Omental fat pad (tissue), 4 donors: Measurements from ENCODE around the gene PEAK3. TPM values are rescaled to one million over a fixed set of nuclear protein-coding genes. Genes with fewer than 3 reads are reported as not detected.
A peak's percentile ranks its signal among the peaks of the same experiment; 100 is the strongest.

Experiments used
- ATAC-seq: fragments of 150-250 bp; one replicate; pipeline ENCODE4 v1.9.1; 2016; ENCODE audit warnings: mild to moderate bottlenecking, moderate library complexity; ENCODE audit not compliant: low FRiP score
- DNase-seq: peaks from one replicate; pipeline ENCODE4 v3.0.0-alpha.2; 2019; ENCODE audit warnings: low spot score
- CTCF ChIP-seq, 3 donors: fragments of 450-650 bp; IDR thresholded peaks; one replicate each; pipeline ENCODE4 v1.5.1; 2016 to 2017; ENCODE audit warnings: antibody characterized with exemption in 3 of 3, mild to moderate bottlenecking in 3 of 3, moderate library complexity in 2 of 3
- total RNA-seq, 4 donors: library from RNA; depleted of rRNA; stranded (reverse); fragments of >200 nt; gene quantifications; one replicate each; pipeline ENCODE4 v1.1.0, GENCODE V29; 2016

Gene PEAK3
- total RNA-seq, 4 donors from 2014 or later = 0.09 to 9.1 (median 1.3) TPM

GRCh38 chr19:2239173-2239572 lies 42.8 kb downstream of the PEAK3 start:
- ATAC-seq = no peak
- no peak for TF ChIP-seq CTCF (IDR thresholded peaks at IDR 0.05)
- DNase-seq = no peak

- ATAC-seq = no peak
- no peak for TF ChIP-seq CTCF (IDR thresholded peaks at IDR 0.05)
- no peak for DNase-seq
These were observed 44.2 kb downstream of the PEAK3 start for GRCh38 chr19:2237869-2238153.

GRCh38 chr19:2237051-2237868 lies 44.7 kb downstream of the PEAK3 start:
- peak; percentile 28 for ATAC-seq
- no peak for TF ChIP-seq CTCF (IDR thresholded peaks at IDR 0.05)
- no peak for DNase-seq

GRCh38 chr19:2236314-2237050 lies 45.5 kb downstream of the PEAK3 start, which contains the start of the genes PLEKHJ1 and SF3A2:
Gene PLEKHJ1, minus strand, starts transcription at chr19:2236329. Its CDS starts 81 bp downstream, at chr19:2236248.
Gene SF3A2, plus strand, starts transcription at chr19:2236824. Its CDS starts 6,595 bp downstream, at chr19:2243419.
- TF ChIP-seq CTCF (IDR thresholded peaks at IDR 0.05) = peak in 2 of 3 donors; percentile 90 to 95
- DNase-seq = peak; percentile 94

GRCh38 chr19:2236064-2236313 lies 46.0 kb downstream of the PEAK3 start:
- TF ChIP-seq CTCF (IDR thresholded peaks at IDR 0.05) = no peak
- no peak for DNase-seq
- ATAC-seq = no peak

More at GRCh38 chr19:2236314-2237050, 45.5 kb downstream of the PEAK3 start, which contains the start of the genes PLEKHJ1 and SF3A2:
- peak; percentile 90 for ATAC-seq

GRCh38 chr19:2235381-2236063 lies 46.5 kb downstream of the PEAK3 start:
- DNase-seq (no peak), ATAC-seq (peak; percentile 1)
- no peak for TF ChIP-seq CTCF (IDR thresholded peaks at IDR 0.05)
